Hepatic stellate cell (primary cell): ENCODE results near the gene PHACTR1.

Experiments
- DNase-seq: peaks from one replicate; pipeline ENCODE4 v3.0.0; 2011; ENCODE audit warnings: low spot score

Gene PHACTR1

DNA sequence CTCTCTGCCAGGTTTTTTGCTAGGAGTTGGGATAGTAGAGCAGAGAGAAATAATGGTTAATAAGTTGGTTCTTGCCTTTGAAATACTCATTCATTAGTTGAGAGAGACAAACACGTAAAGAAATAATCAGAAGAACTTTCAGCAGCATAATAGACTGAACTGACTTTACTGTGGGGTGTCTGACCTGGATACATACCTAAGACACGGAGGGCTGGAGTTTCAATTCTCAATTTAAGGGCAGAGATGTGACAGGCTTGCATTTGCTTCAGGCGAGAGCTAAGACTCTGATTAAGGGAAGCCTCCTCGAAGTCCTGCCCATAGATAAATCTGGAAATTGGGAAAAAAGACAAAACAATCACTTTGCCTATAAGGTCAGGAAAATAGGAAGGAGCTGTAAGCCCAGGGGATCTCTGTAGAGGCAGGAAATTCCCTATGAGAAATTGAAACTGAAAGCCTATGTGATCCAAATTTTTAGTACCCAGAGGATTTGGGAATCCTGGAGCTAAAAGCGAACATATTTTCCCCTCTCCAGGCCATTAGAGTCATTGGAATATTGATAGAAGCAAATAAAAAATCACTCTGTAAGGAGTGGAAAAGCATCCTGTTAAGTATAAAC is 276.8 kb downstream of the PHACTR1 start:
- no peak for DNase-seq

DNA sequence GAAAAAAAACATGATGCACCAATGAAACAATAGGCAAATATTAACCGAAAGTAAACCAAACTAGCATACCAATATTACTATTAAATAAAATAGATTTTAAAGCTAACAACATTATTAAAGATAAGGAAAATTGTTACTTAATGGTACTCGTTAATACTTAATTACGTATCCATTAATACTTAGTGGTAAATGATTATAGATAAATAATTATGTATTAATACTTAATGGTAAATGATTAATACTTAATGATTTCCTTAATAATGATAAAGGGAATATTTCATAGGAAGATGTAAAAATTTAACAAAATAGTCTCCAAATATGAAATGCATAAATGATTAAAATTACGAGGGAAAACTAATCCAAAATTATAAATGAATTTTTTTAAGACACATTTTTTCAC is 278.9 kb downstream of the PHACTR1 start:
- no peak for DNase-seq

DNA sequence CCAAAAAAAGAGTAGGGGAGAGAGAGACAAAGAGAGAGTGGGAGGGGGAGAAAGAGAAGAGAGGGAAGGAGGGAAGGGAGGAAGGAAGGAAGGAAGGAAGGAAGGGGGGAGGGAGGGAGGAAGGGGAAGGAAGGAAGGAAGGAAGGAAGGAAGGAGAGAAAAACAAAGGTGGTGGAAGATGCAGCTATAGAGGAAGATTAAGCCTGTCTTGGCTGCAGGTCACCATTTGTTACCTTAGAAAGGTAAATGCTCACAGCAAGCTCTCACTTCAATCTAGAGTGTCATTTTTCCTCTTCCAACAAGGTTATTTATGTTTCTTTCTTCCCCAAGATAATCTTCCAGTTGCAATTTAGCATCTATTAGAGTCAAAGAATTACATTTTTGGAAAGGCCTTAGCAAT is 284.0 kb downstream of the PHACTR1 start:
- no peak for DNase-seq

DNA sequence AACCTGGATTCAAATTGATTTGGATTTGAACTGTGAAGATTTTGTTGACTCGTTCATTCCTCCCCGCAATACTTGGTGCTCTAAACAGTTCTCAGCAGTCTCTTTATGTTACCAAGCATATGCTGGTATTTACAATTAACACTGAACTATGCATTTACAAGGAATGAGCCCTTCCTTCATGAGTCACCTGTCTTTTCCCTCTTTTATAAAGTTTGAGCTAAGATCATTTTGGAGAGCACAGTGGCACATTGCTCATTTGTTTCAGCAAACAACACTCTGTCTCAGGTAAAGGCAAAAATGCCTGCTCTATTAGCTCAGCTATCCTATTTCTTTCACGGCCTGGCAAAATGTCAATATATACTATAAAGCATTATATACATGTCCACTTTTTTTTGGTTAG is 285.4 kb downstream of the PHACTR1 start:
- no peak for DNase-seq

DNA sequence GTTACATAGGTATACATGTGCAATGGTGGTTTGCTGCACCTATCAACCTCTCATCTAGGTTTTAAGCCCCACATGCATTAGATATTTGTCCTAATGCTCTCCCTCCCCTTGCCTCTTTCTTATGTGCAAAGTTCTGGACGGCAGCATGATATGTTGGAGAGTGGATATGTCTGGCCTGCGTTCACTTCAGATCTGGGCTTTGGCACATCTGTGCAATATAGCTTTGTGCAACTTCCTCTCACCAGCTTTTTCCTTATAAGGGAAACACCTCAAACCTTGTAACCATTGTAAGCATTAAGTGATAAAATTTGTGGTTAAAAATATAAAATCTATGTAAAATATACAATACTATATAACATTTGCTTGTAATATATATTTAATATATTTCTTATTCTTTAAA is 288.0 kb downstream of the PHACTR1 start:
- no peak for DNase-seq

DNA sequence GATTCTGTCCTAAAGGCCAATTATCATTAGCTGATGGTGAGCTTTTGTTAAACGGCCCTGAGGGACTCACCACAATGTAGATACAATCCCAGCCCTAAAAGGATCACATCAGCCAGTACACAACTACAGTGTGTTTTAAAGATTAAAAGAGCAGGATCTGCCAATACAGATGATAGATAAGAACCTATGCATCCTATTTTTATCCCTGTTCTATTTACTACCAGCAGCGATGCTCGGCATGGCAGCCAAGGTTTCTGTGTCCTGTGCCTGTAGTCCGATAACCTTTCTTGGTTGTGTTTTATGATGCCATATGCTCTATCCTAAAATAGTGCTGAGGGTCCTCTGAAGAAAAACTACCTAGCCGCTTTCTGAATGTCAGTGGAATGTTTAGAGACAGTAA is 289.4 kb downstream of the PHACTR1 start:
- DNase-seq = no peak

DNA sequence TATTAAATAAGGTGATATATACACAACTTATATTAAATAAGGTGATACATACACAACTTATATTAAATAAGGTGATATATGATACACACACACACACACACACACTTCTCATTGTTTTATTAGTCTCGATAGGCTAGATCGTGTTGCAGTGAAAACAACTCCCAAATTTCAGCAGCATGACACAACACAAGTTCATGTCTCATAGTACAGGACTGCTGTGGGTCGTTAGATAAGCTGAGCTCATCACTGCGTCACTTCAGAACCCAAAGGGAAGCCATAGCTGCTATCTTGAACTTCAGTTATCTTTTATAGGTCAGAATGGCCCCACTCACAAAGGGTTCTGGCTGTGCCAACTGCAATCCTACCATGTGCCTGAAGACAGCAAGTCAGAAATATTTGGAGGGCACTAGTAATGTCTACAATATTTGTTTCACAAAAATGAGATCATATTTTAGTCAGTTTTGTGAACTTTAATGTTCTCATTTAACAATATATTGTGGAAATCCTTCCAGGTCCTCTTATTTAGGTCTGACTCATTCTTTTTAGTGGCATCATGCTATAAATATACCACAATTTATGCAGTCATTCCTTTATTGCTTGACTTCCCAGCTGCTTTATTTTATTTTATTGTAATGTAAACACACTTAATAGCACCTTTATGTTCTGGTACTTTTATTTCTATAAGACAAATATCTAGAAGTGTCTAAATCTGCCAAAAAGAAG is 290.2 kb downstream of the PHACTR1 start:
- DNase-seq = no peak

DNA sequence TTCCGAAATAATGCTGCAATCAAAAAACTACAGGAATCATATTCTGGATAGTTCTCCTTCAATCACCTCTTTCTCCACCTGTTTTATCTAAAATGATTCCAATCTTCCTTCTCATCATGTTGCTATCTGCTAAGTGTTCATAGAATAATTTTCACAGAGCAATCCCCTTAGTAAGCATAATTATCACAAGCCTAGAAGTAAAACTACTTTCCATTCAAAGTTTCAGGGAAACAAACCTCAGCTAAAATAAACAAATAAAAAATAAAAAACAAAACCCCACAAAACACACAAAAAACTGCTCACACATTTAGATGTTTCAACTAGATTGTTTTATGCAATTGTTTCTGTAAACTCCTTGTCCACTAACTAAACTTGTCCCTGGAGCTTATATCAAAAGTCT is 291.2 kb downstream of the PHACTR1 start:
- no peak for DNase-seq

DNA sequence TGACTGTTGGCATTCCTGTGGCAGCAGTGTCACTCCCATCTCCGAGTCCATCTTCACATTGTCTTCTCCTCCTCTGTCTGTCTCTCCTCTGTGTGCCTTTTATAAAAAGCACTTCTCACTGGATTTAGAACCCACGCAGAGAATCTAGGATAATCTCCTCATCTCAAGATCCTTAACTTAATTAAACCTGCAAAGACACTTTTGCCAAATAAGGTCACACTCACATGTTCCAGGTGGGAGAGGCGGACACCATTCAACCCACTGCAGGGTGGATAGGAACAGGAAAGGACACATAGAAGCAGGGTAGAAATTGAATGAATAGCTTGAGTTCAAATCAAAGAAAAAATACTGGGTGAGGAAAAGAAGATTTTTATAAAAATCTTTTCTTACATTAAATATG is 292.5 kb downstream of the PHACTR1 start:
- no peak for DNase-seq

DNA sequence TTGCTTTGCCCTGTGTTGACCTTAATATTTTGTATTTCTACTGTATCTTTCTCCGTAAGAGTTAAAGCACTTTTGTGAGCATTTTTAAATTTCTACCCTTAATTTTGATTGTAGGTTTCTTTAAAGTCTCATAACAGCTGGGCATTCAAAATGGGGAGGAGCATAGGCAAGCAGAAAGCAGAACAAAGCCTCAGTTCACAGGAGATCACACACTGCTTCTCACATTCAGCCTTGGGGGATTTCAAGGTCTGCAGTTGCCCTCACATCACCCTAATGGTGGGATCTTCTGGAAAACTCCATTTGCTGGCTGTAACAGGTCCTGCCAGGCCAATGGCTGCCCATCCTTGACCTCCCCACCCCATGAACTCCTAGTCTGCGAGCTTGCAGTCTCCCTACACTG is 292.9 kb downstream of the PHACTR1 start:
- DNase-seq = no peak

DNA sequence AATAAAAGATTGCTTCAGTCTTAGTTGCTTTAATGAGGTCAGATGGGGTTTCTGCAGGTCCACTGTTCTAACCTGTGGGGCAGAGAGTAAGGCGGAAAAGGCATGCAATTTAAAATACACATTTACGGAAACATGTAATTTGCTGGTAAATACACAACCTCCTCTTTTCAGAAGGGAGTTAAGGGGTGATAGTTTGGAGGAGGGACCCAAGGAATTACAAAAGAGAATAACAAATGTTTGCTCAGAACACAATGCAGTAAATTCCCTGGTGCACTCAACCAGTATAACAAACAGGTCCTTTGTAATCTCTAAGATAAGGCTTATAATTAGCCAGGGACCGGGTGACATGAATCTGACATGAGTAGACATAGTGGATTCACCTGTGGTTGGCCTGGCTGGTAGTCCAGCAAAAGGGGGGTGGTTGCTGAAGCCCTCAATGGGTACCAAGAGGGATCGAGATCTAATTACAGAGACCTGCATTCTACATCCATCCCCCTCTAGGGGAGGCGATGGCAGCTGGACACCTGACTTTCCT is 295.1 kb downstream of the PHACTR1 start:
- DNase-seq = no peak

DNA sequence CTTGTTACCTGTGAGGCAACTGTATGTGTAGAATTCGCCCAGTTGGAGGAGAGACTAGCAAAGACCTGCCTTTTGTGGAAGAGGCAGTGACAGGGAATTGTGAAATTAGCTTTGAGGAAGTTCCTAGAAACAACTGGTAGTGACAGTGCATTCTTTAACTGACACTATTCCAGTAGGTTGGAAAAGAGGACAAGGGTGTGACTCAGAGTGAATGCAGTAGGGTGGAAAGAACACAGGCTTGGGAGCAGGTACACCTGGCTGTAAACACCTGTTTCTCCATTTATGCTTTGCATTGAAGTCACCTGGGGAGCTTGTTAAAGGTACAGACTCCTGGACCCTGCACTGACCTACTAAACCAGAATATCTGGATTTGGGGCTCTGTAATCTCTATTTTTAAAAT is 295.7 kb downstream of the PHACTR1 start:
- no peak for DNase-seq

DNA sequence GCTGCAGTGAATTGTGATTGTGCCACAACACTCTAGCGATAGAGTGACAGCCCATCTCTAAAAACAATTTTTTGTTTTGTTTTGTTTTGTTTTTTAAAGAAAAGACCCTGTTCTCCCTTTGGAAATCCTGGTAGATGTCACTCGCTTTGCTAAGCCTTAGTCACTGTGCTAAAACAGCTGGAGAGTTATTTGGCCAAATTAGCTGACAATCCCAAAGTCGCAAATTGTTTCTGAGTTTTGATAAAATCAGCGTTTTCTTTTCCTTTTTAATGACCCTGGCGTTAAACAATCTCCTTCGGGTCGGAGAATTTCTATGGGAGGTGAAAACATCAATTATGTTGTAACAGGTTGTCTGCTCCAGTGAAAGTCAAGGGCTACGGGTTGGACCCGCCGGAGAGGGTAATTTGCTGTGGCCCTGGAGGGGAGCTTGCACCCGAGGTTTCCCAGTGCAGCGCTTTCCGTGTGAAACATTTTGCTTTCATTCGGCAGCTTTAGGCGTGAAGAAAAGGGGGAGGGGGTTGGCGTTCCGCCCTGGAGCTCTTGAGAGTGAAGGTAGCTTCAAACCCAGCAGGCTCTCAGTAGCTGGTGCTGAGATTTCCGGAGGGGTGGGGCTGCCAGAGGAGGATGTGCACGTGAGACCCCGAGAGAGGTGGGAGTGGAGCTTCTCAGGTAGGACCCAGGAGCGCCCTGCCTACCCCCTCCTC is 296.6 kb downstream of the PHACTR1 start:
- no peak for DNase-seq

DNA sequence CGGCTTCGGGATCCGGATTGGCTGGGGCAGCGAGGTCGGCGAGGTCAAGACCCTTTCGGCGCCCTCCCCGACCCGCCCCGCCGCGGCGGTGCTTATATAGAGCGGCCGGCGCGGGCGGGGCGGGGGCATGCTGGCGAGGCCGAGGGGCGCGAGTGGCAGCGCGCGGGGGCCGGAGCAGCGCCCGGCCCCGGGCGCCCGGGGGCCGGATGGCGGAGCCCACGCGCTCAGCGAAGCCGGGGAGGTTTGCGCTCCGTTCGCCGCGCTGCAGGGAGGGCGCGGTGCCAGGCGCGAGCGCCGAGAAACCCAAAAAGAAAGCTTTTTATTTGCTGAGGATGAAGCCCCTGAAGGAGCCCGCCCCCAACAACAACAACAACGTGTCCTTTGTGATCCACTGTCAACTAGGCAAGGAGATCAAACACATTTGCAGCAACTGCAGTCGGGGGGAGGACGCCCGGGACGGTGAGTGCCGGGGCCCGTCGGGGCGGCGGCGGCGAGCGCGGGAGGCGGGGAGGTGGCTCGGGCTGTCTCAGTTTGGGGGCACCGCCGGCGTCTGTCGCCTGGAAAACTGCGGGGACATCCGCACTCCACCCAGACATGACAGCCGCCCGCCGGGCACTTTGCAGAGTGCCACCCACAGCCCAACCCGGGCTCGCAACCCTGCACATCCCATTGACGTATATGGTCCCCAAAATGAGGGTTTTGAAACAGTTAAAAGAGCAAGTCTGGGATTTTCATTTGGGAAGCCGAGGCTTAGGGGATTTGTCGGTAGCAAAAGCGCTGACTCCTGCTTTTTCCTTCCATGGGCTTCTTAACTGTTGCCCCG is 297.3 kb downstream of the PHACTR1 start:
- DNase-seq = no peak

DNA sequence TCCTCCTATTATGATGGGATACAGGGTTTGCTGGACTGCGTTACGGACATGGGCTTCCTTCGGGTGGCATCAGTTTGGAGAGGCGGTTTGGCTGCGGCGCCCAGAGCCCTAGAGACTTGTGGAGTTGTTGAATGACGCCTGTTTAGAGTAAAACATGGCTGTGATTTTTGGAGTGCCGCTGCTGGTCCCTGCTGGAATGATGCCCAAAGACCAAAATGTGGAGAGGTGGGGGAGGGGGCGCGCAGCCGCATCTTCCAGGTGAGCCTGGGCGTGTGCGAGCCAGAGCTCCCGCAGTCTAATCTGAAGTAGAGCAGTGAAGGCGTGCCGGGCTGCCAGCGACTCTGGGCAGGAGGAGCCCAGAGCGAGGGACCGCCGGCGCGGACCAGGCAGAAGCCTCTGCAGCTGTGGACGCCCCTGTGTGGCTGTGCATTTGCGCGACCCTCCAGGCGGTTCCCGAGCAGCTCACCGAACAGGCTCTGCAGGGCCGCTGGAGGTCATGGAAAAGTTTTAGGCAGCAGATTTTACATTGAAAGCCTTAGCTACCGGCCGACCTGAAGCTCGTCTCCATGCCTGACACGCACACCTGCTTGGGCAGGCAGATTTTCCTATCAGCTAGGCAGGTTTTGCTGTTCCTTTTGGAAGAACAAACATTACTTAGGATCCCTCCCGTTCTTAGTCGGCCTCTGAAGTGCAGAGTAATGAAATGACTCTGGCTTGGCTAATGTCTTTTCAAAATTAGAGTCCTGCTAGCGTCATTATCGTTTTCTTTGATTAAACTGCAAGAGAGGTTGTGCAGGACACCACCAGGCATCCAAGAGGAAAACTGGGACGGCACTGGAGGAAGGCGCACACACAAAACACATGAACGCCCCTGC is 298.2 kb downstream of the PHACTR1 start:
- no peak for DNase-seq

DNA sequence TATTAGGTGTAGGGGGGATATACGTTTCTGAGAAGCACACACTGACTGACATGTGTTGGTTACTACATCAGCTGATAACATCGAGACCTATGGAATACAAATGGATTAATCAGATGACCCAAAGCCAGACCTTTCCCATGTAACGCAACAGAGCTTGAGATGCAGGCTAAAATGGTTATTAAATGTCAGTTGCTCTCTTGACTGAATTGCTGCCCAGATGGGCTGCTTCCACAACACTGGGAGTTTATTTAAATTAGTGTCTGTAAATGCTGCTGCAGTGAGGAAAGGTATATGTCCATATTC is 298.8 kb downstream of the PHACTR1 start:
- DNase-seq = no peak

DNA sequence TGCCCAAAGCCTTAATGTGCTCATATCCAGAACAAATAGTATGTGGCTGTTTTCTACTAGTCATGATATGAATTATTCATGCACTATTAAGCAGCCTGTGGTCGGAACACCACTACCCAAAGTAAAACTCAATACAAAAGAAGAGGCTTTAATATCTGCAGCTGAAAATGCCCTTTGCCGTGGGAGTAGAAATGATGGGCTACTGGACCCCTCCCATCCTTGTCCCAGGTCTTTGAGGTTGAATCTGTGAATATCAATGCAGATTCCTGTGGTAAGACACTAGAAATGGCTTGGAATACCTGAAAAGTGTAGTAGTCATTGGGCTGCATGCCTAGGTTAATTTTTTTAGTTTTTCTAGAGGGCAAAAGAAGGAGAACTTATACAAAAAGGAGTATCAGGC is 308.0 kb downstream of the PHACTR1 start:
- no peak for DNase-seq

DNA sequence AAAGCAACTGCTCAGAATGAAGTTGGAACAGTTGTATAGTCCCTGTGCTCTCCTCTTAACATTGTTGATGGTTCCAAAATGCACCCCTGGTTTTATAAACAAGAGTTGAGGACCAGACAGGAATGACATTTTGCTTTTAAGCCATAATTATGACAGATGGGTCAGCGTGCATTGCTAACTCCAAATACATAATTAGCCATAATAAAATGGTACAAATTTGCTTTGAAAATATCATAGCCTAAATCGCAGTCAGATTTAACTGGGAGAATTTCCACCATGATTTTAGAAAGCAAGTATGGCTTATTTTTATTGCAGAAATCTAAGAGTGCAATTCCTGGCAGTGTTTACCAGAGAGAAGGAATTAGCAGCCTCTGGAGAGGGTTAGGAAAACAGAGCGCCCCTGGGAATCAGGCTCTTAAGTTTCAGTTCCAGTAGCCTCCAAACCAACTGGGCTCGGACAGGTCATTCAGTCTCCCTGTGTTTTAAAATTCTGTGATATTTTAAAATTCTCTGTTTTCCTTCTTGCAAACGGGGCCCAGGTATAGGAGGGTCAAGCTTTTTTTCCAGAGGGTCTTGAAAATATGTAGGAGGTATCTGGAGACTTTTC is 309.4 kb downstream of the PHACTR1 start:
- no peak for DNase-seq

DNA sequence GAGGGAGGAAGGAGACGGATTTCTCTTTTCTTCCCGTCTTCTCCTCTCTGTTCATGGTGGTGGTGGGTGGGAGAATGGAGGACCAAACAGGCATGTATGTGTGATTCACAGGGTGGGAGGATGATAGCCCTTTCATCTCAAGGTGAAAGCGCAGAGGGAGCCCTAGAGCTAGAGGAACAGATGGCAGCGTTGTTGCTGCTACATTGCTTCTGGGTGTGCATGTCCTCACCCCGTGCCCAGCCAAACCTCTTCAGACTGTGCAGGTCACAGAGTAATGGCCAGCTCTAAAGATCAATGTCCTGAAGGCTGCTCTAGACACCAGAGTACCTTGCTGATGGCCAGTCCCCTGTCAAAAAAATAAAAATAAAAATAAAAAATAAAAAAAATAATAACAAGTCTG is 310.0 kb downstream of the PHACTR1 start:
- no peak for DNase-seq

DNA sequence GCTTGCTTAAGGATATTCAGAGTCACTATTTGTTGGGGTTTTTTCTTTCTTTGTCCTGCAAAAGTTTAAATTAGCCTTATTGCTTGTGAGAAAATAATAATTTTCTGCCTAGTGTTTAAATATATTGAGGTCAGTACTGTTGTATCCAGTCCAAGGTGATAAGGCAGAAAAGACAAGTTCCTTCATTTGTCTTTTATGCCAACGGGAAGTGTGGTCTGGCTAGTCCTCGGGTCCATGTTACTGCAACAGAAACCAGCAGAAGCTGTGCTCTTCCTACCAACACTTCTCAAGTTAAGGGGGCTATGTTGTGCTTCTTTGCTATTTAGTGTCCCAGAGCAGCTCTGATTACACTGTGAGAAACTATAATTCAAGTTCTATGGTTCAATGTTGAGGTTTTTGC is 310.6 kb downstream of the PHACTR1 start:
- DNase-seq = no peak

DNA sequence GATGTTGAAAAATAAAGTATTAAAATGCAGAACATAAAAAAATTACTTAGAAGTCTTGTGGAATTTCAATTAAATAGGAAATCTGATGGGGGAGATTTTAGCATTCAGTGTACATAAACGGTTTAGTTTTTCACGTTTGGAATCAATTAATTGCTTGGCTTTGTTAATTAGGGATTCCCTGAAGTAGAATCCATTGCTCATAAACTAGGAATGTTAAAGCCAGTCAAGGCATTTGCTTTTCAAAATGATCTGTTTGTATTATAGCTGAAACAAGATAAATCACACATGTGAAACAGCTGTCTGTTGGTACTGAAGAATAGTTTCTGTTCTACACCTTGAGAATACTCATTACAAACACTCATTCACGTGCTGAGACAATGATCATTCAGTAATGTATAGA is 313.8 kb downstream of the PHACTR1 start:
- DNase-seq = no peak
